Keratinocyte (primary cell): ENCODE results near the gene PHF5A. TPM values are rescaled to one million over a fixed set of nuclear protein-coding genes. Genes with fewer than 3 reads are reported as not detected.

Experiments used
- DNase-seq: peaks from one replicate; pipeline ENCODE4 v3.0.0-alpha.2; 2011; ENCODE audit warnings: low read depth, missing footprints, low spot score
- FAIRE-seq: peaks from 2 replicates; lab custom pipeline; 2011; peaks lifted over from hg19 to GRCh38; lab: Jason Lieb, UNC
- H2AFZ ChIP-seq: 2 replicates; pipeline ENCODE4 v1.6.0; 2012; ENCODE audit warnings: low read length, control low read depth, inconsistent platforms; ENCODE audit not compliant: control insufficient read depth
- H3K27ac ChIP-seq: 2 replicates; pipeline ENCODE4 v1.5.1; 2011; ENCODE audit warnings: low read length; ENCODE audit not compliant: control insufficient read depth, insufficient read depth
- H3K27me3 ChIP-seq: 3 replicates; pipeline ENCODE4 v1.6.0; 2011; ENCODE audit warnings: low read length; ENCODE audit not compliant: control insufficient read depth, insufficient read depth; ENCODE audit errors: extremely low read depth
- H3K36me3 ChIP-seq, 2 experiments: 2 replicates in 1 of 2; 3 replicates in 1 of 2; pipeline ENCODE4 v1.5.1; 2011; ENCODE audit warnings: low read length in 2 of 2, mild to moderate bottlenecking in 1 of 2; ENCODE audit not compliant: control insufficient read depth in 2 of 2, insufficient read depth in 2 of 2; ENCODE audit errors: extremely low read depth in 1 of 2
- H3K4me1 ChIP-seq: 3 replicates; pipeline ENCODE4 v1.5.1; 2011; ENCODE audit warnings: low read length; ENCODE audit not compliant: control insufficient read depth, insufficient read depth; ENCODE audit errors: extremely low read depth
- H3K4me2 ChIP-seq: 3 replicates; pipeline ENCODE4 v1.6.0; 2011; ENCODE audit warnings: low read depth, low read length; ENCODE audit not compliant: control insufficient read depth, insufficient read depth; ENCODE audit errors: extremely low read depth
- H3K4me3 ChIP-seq, 3 experiments: fragments of 200-600 bp in 1 of 3; sonication (generic) in 1 of 3; 2 replicates in 2 of 3; 3 replicates in 1 of 3; pipeline ENCODE4 v1.5.1; 2011 to 2016; ENCODE audit warnings: low read length in 3 of 3, mild to moderate bottlenecking in 3 of 3, control low read depth in 2 of 3, inconsistent platforms in 1 of 3, low read depth in 1 of 3, mixed read lengths in 1 of 3, mixed run types in 1 of 3, moderate library complexity in 1 of 3; ENCODE audit not compliant: control insufficient read depth in 2 of 3, insufficient read depth in 2 of 3; ENCODE audit errors: extremely low read depth in 1 of 3
- H3K79me2 ChIP-seq: 2 replicates; pipeline ENCODE4 v1.6.0; 2012; ENCODE audit warnings: low read length; ENCODE audit not compliant: control insufficient read depth, insufficient read depth
- H3K9ac ChIP-seq: 3 replicates; pipeline ENCODE4 v1.6.0; 2011; ENCODE audit warnings: low read length; ENCODE audit not compliant: control insufficient read depth, insufficient read depth; ENCODE audit errors: extremely low read depth
- H3K9me1 ChIP-seq: 3 replicates; pipeline ENCODE4 v1.6.0; 2011; ENCODE audit warnings: low read length; ENCODE audit not compliant: control insufficient read depth, insufficient read depth; ENCODE audit errors: extremely low read depth
- H3K9me3 ChIP-seq: 2 replicates; pipeline ENCODE4 v1.5.1; 2012; ENCODE audit warnings: low read depth, low read length; ENCODE audit not compliant: control insufficient read depth
- H4K20me1 ChIP-seq: 3 replicates; pipeline ENCODE4 v1.6.0; 2011; ENCODE audit warnings: low read length; ENCODE audit not compliant: control insufficient read depth, insufficient read depth; ENCODE audit errors: extremely low read depth
- CTCF ChIP-seq, 3 experiments: IDR thresholded peaks in 1 of 3; conservative IDR thresholded peaks in 1 of 3; optimal IDR thresholded peaks in 1 of 3; 2 replicates in 2 of 3; 3 replicates in 1 of 3; pipeline versions ENCODE3 to v1.5.1; 2011; ENCODE audit warnings: low read length in 3 of 3, mild to moderate bottlenecking in 3 of 3, moderate library complexity in 2 of 3, control low read depth in 1 of 3, inconsistent platforms in 1 of 3; ENCODE audit not compliant: insufficient read depth in 2 of 3; ENCODE audit errors: extremely low read depth in 1 of 3
- EZH2 ChIP-seq: IDR thresholded peaks from one replicate; pipeline ENCODE4 v1.6.1; 2012; ENCODE audit warnings: inconsistent platforms, mild to moderate bottlenecking, low read length, moderate library complexity
- dilution Hi-C: fragments of 300-500 bp; cut with MboI; formaldehyde crosslinking; loops from one replicate; pipeline ENCODE4 v1.7.0; 2020; ENCODE audit warnings: low sequenced_read_pairs; ENCODE audit not compliant: extremely low pct_ligation_motif_present
- polyA plus RNA-seq, 5 experiments: library from polyadenylated mRNA; depleted of rRNA in 3 of 5; stranded (reverse) in 3 of 5; stranded (forward) in 1 of 5; unstranded in 1 of 5; fragments of >200 nt; gene quantifications; 1 replicate in 1 of 5; 2 replicates in 3 of 5; 3 replicates in 1 of 5; pipeline versions ENCODE4 v1.2.1 to v1.2.3, GENCODE V29; 2011 to 2012; ENCODE audit warnings: missing spikeins in 2 of 5, low read depth in 1 of 5, low replicate concordance in 1 of 5

PHF5A gene
- polyA plus RNA-seq, 1 donor (not counting 4 experiments of a cell fraction or from before 2014, with no cell fraction given) = 77.7 TPM

GRCh38 chr22:41447435-41448188 is 20.9 kb downstream of the PHF5A start:
- dilution Hi-C loops = no loop called here
- Histone ChIP-seq H3K9me1 (no peaks in the 10 kb centered on the region), H4K20me1 (peaks cover 2% of the 10 kb centered on the region), H2AFZ (peak overlapping the region; percentile 60), H3K9ac (peak overlapping the region; percentile 96), H3K9me3 (no peaks in the 10 kb centered on the region), H3K27ac (peak overlapping the region; percentile 95), H3K4me1 (peaks cover 15% of the 10 kb centered on the region), H3K4me3 (peak overlapping the region; percentile 71 to 100 (median 97)), H3K27me3 (no peaks in the 10 kb centered on the region), H3K36me3 (peaks cover 4 to 10% of the 10 kb centered on the region in 2 experiments), H3K79me2 (peaks cover 40% of the 10 kb centered on the region), H3K4me2 (peak overlapping the region; percentile 83)
- TF ChIP-seq EZH2 (no peak), CTCF (optimal IDR thresholded peaks at IDR 0.05 in 1 of 3, IDR thresholded peaks at IDR 0.05 in 1 of 3, conservative IDR thresholded peaks at IDR 0.05 in 1 of 3; ENCODE audit: extremely low read depth in 1 of 3, insufficient read depth in 2 of 3, low read length in 3 of 3) (no peak)
- FAIRE-seq = no peak
- DNase-seq = no peak

GRCh38 chr22:41446639-41447434 is 21.7 kb downstream of the PHF5A start, which contains the start of gene TOB2:
TSS of gene TOB2 (minus strand) at chr22:41446801. CDS start at chr22:41437345, 9,456 bp downstream.
- DNase-seq (peak; percentile 68), FAIRE-seq (no peak)
- Histone ChIP-seq H3K27me3 (no peaks in the 10 kb centered on the region), H2AFZ (peak within 1 kb of the TSS; percentile 60), H3K4me1 (peaks cover 15% of the 10 kb centered on the region), H3K27ac (peak within 1 kb of the TSS; percentile 95), H3K4me2 (peak within 1 kb of the TSS; percentile 99), H4K20me1 (peaks cover 5% of the 10 kb centered on the region), H3K79me2 (peaks cover 48% of the 10 kb centered on the region), H3K36me3 (peaks cover 7 to 14% of the 10 kb centered on the region in 2 experiments), H3K9me1 (no peaks in the 10 kb centered on the region), H3K9ac (peak within 1 kb of the TSS; percentile 96), H3K4me3 (peak within 1 kb of the TSS; percentile 71 to 100 (median 97)), H3K9me3 (no peaks in the 10 kb centered on the region)
- no peak for TF ChIP-seq CTCF (optimal IDR thresholded peaks at IDR 0.05 in 1 of 3, IDR thresholded peaks at IDR 0.05 in 1 of 3, conservative IDR thresholded peaks at IDR 0.05 in 1 of 3; ENCODE audit: extremely low read depth in 1 of 3, insufficient read depth in 2 of 3, low read length in 3 of 3)
- dilution Hi-C loops = no loop called here
